ENCODE results near the gene ASPM. TPM values are rescaled to one million over a fixed set of nuclear protein-coding genes. Genes with fewer than 3 reads are reported as not detected.

Gene ASPM
- total and polyA plus RNA-seq, 4 donors = 0.17 to 45.3 (median 0.84) TPM

DNA sequence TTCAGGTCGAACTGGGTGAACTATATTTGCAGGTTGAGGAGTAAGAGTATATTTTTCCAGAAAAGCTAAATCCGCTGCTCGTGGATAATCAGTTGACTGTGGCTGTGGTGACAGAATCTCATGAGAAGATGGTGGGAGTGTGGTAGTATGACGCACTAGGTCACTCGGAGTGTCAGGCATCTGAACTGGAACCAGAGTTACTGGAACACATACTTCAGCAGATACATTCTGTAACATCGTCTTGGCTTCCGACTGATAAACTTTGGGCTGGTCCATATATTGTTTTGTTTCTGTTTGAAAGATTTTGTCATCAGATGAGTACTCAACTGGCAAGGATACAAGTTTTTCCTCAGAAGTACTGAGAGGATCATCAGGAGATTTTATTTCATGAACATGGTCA is 13.0 kb upstream of the ASPM start:
- H3K27me3 ChIP-seq (ENCODE audit: control insufficient read depth in 4 of 4, insufficient read depth in 4 of 4, low read length in 3 of 4) = no peaks in the 10 kb centered on the region
- WGBS = 97% methylated on average over 7 of the region's 7 CpGs
- H3K4me3 ChIP-seq (ENCODE audit: low read depth in 1 of 3, low read length in 3 of 3) = no peak overlapping the region
- H3K9ac ChIP-seq (ENCODE audit: low read depth in 1 of 2, low read length in 2 of 2) = no peak overlapping the region
- H3K4me1 ChIP-seq (ENCODE audit: control insufficient read depth in 4 of 4, insufficient read depth in 4 of 4, low read length in 3 of 4) = no peaks in the 10 kb centered on the region
- H3K9me3 ChIP-seq (ENCODE audit: control insufficient read depth in 4 of 4, low read length in 3 of 4) = no peaks in the 10 kb centered on the region
- H3K36me3 ChIP-seq (ENCODE audit: control insufficient read depth in 4 of 4, insufficient read depth in 3 of 4, low read depth in 1 of 4, low read length in 3 of 4) = peaks cover 0 to 10% (median 7%) of the 10 kb centered on the region in 4 donors
- no peak overlapping the region for H3K27ac ChIP-seq (ENCODE audit: low read depth in 1 of 2, low read length in 2 of 2)
- TF ChIP-seq NR2F2 (IDR thresholded peaks at IDR 0.05) (no peak), RXRA (IDR thresholded peaks at IDR 0.05) (no peak)
- DNase-seq (ENCODE audit: low spot score) = no peak

DNA sequence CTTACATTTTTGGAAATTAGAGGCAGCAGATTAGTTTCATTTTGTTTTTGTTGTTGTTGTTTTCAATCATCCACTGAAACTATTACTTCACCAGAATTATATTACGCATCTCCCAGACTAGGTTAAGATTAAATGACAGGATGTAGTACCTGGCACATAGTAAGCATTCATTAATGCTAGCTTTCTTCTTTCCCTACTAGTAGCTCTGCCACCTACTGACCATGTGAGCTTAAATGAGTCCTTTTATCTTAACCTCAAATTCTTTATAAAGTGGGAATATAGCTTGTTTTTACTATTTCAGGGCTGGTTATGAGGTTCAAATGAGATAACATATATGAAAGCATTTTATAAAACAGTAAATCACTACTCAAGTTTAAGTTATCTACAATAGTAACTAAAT is 10.2 kb upstream of the ASPM start:
- H3K4me1 ChIP-seq (ENCODE audit: control insufficient read depth in 4 of 4, insufficient read depth in 4 of 4, low read length in 3 of 4) = no peaks in the 10 kb centered on the region
- H3K4me3 ChIP-seq (ENCODE audit: low read depth in 1 of 3, low read length in 3 of 3) = no peak overlapping the region
- H3K27me3 ChIP-seq (ENCODE audit: control insufficient read depth in 4 of 4, insufficient read depth in 4 of 4, low read length in 3 of 4) = no peaks in the 10 kb centered on the region
- WGBS = 100% methylated on average over 1 of the region's 1 CpG
- H3K27ac ChIP-seq (ENCODE audit: low read depth in 1 of 2, low read length in 2 of 2) = no peak overlapping the region
- H3K9me3 ChIP-seq (ENCODE audit: control insufficient read depth in 4 of 4, low read length in 3 of 4) = no peaks in the 10 kb centered on the region
- TF ChIP-seq CTCF (IDR thresholded peaks at IDR 0.05; ENCODE audit: low read depth, low read length, missing input control) (peak; percentile 6), FOXA1 (IDR thresholded peaks at IDR 0.05) (no peak), RAD21 (IDR thresholded peaks at IDR 0.05) (peak; percentile 37 to 56)
- H3K36me3 ChIP-seq (ENCODE audit: control insufficient read depth in 4 of 4, insufficient read depth in 3 of 4, low read depth in 1 of 4, low read length in 3 of 4) = peaks cover 0 to 10% (median 6%) of the 10 kb centered on the region in 4 donors
- peak overlapping the region in 1 of 2 donors; percentile 38 for H3K9ac ChIP-seq (ENCODE audit: low read depth in 1 of 2, low read length in 2 of 2)
- no peak for DNase-seq (ENCODE audit: low spot score)

- H3K36me3 ChIP-seq (ENCODE audit: control insufficient read depth in 4 of 4, insufficient read depth in 3 of 4, low read depth in 1 of 4, low read length in 3 of 4) = no peaks in the 10 kb centered on the region
- no peak overlapping the region for H3K9ac ChIP-seq (ENCODE audit: low read depth in 1 of 2, low read length in 2 of 2)
- peaks cover 5 to 14% (median 9%) of the 10 kb centered on the region in 4 donors for H3K4me1 ChIP-seq (ENCODE audit: control insufficient read depth in 4 of 4, insufficient read depth in 4 of 4, low read length in 3 of 4)
- H3K4me3 ChIP-seq (ENCODE audit: low read depth in 1 of 3, low read length in 3 of 3) = no peak overlapping the region
- TF ChIP-seq, protein P1, sequence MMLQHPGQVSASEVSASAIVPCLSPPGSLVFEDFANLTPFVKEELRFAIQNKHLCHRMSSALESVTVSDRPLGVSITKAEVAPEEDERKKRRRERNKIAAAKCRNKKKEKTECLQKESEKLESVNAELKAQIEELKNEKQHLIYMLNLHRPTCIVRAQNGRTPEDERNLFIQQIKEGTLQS (IDR thresholded peaks at IDR 0.05) = no peak
- TF ChIP-seq GABPA (IDR thresholded peaks at IDR 0.05 in 1 of 2, conservative IDR thresholded peaks at IDR 0.05 in 1 of 2) = no peak
- TF ChIP-seq YY1 (IDR thresholded peaks at IDR 0.05) = no peak
- TF ChIP-seq, protein P2, sequence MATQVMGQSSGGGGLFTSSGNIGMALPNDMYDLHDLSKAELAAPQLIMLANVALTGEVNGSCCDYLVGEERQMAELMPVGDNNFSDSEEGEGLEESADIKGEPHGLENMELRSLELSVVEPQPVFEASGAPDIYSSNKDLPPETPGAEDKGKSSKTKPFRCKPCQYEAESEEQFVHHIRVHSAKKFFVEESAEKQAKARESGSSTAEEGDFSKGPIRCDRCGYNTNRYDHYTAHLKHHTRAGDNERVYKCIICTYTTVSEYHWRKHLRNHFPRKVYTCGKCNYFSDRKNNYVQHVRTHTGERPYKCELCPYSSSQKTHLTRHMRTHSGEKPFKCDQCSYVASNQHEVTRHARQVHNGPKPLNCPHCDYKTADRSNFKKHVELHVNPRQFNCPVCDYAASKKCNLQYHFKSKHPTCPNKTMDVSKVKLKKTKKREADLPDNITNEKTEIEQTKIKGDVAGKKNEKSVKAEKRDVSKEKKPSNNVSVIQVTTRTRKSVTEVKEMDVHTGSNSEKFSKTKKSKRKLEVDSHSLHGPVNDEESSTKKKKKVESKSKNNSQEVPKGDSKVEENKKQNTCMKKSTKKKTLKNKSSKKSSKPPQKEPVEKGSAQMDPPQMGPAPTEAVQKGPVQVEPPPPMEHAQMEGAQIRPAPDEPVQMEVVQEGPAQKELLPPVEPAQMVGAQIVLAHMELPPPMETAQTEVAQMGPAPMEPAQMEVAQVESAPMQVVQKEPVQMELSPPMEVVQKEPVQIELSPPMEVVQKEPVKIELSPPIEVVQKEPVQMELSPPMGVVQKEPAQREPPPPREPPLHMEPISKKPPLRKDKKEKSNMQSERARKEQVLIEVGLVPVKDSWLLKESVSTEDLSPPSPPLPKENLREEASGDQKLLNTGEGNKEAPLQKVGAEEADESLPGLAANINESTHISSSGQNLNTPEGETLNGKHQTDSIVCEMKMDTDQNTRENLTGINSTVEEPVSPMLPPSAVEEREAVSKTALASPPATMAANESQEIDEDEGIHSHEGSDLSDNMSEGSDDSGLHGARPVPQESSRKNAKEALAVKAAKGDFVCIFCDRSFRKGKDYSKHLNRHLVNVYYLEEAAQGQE (IDR thresholded peaks at IDR 0.05) = no peak
- no peak for TF ChIP-seq ZBTB33 (IDR thresholded peaks at IDR 0.05)
- TF ChIP-seq CTCF (IDR thresholded peaks at IDR 0.05; ENCODE audit: low read depth, low read length, missing input control) = no peak
- H3K27ac ChIP-seq (ENCODE audit: low read depth in 1 of 2, low read length in 2 of 2) = no peak overlapping the region
- no peaks in the 10 kb centered on the region for H3K27me3 ChIP-seq (ENCODE audit: control insufficient read depth in 4 of 4, insufficient read depth in 4 of 4, low read length in 3 of 4)
- WGBS = 77% methylated on average over 4 of the region's 4 CpGs
- DNase-seq (ENCODE audit: low spot score) = no peak
- no peaks in the 10 kb centered on the region for H3K9me3 ChIP-seq (ENCODE audit: control insufficient read depth in 4 of 4, low read length in 3 of 4)
These were observed 6.2 kb upstream of the ASPM start for GRCh38 chr1:197152662-197153061.
